K562 (cell line): Measurements from ENCODE around the gene TTL. TPM values are rescaled to one million over a fixed set of nuclear protein-coding genes. Genes with fewer than 3 reads are reported as not detected.
A peak's percentile ranks its signal among the peaks of the same experiment; 100 is the strongest.

Experiments
- ARID1B ChIP-seq: fragments of 450-650 bp; IDR thresholded peaks from 2 replicates; pipeline ENCODE4 v1.6.1; 2016; ENCODE audit warnings: antibody characterized with exemption, mild to moderate bottlenecking, inconsistent platforms
- ATF4 ChIP-seq: fragments of 450-650 bp; formaldehyde crosslinking; IDR thresholded peaks from 2 replicates; pipeline ENCODE4 v1.4.0; 2022; ENCODE audit warnings: mild to moderate bottlenecking, moderate library complexity
- CBFA2T3 ChIP-seq: fragments of 450-650 bp; IDR thresholded peaks from 2 replicates; pipeline ENCODE4 v1.6.1; 2017
- CCNT2 ChIP-seq: IDR thresholded peaks from 2 replicates; pipeline ENCODE4 v1.6.1; 2011; ENCODE audit warnings: borderline replicate concordance, low read depth, mild to moderate bottlenecking, moderate library complexity, mixed read lengths, low read length; ENCODE audit not compliant: insufficient read length; ENCODE audit errors: extremely low read depth
- DMBX1 ChIP-seq: fragments of 250-450 bp; sonication (Bioruptor Pico); IDR thresholded peaks from 2 replicates; pipeline ENCODE4 v1.8.0; 2022; ENCODE audit warnings: inconsistent platforms, mild to moderate bottlenecking, moderate library complexity, borderline replicate concordance
- FIP1L1 ChIP-seq: fragments of 200-400 bp; formaldehyde crosslinking; IDR thresholded peaks from 2 replicates; pipeline ENCODE4 v1.6.1; 2018; ENCODE audit warnings: mild to moderate bottlenecking, low read depth, low read length; ENCODE audit not compliant: poor library complexity, severe bottlenecking
- HMG20B ChIP-seq: fragments of 250-450 bp; sonication (Bioruptor Pico); IDR thresholded peaks from 2 replicates; pipeline ENCODE4 v1.5.0; 2021; ENCODE audit warnings: mild to moderate bottlenecking
- HMGN3 ChIP-seq: IDR thresholded peaks from 2 replicates; pipeline ENCODE4 v1.6.1; 2011; ENCODE audit warnings: borderline replicate concordance, low read depth, mild to moderate bottlenecking, mixed read lengths, low read length; ENCODE audit not compliant: insufficient read length; ENCODE audit errors: extremely low read depth
- ILF3 ChIP-seq: fragments of 450-650 bp; IDR thresholded peaks from 2 replicates; pipeline ENCODE4 v1.6.1; 2018; ENCODE audit warnings: antibody characterized with exemption, mild to moderate bottlenecking, moderate library complexity, borderline replicate concordance
- IRF2 ChIP-seq: sonication (generic); formaldehyde crosslinking; IDR thresholded peaks from 2 replicates; pipeline ENCODE4 v1.8.1; 2022; ENCODE audit warnings: mild to moderate bottlenecking, missing genetic modification reagents
- NFRKB ChIP-seq: fragments of 450-650 bp; IDR thresholded peaks from 2 replicates; pipeline ENCODE4 v1.6.1; 2016; ENCODE audit warnings: low read depth
- OTX1 ChIP-seq: fragments of 450-650 bp; formaldehyde crosslinking; IDR thresholded peaks from 2 replicates; pipeline ENCODE4 v1.4.0; 2022; ENCODE audit warnings: mild to moderate bottlenecking
- PHF21A ChIP-seq: fragments of 450-650 bp; IDR thresholded peaks from 2 replicates; pipeline ENCODE4 v1.6.1; 2017; ENCODE audit warnings: low read depth, borderline replicate concordance
- PRMT5 ChIP-seq: sonication (generic); formaldehyde crosslinking; IDR thresholded peaks from 2 replicates; pipeline ENCODE4 v1.5.0; 2020; ENCODE audit warnings: missing genetic modification reagents
- RBM39 ChIP-seq: fragments of 200-400 bp; formaldehyde crosslinking; optimal IDR thresholded peaks from 2 replicates; pipeline ENCODE3; 2018; ENCODE audit warnings: low read depth, low read length
- RCOR1 ChIP-seq, 2 experiments: IDR thresholded peaks; 2 replicates each; pipeline ENCODE4 v1.6.1; 2012; ENCODE audit warnings: low read depth in 2 of 2, low read length in 2 of 2, borderline replicate concordance in 1 of 2, improper control_type of control experiment in 1 of 2
- SFPQ ChIP-seq: fragments of 200-400 bp; formaldehyde crosslinking; IDR thresholded peaks from 2 replicates; pipeline ENCODE4 v1.6.1; 2017; ENCODE audit warnings: mild to moderate bottlenecking, low read depth, low read length, moderate library complexity
- SLC30A9 ChIP-seq: fragments of 250-450 bp; sonication (Bioruptor Pico); IDR thresholded peaks from 2 replicates; pipeline ENCODE4 v1.8.0; 2022; ENCODE audit warnings: mild to moderate bottlenecking, moderate library complexity
- STAT6 ChIP-seq: sonication (generic); formaldehyde crosslinking; IDR thresholded peaks from 2 replicates; pipeline ENCODE4 v1.8.1; 2023; ENCODE audit warnings: mild to moderate bottlenecking, missing genetic modification reagents
- TARDBP ChIP-seq: fragments of 450-650 bp; IDR thresholded peaks from 2 replicates; pipeline ENCODE4 v1.6.1; 2016
- ZNF134 ChIP-seq: fragments of 250-450 bp; sonication (Bioruptor Pico); conservative IDR thresholded peaks from 2 replicates; pipeline ENCODE4 v1.4.0; 2020
- ZNF174 ChIP-seq: fragments of 250-450 bp; sonication (Bioruptor Pico); IDR thresholded peaks from 2 replicates; pipeline ENCODE4 v1.4.0; 2020; ENCODE audit warnings: mild to moderate bottlenecking
- ZNF347 ChIP-seq: fragments of 450-650 bp; formaldehyde crosslinking; IDR thresholded peaks from 2 replicates; pipeline ENCODE4 v1.4.0; 2020; ENCODE audit warnings: low read depth, mild to moderate bottlenecking, moderate library complexity
- ZNF431 ChIP-seq: sonication (generic); formaldehyde crosslinking; IDR thresholded peaks from 2 replicates; pipeline ENCODE4 v1.8.0; 2022; ENCODE audit warnings: mild to moderate bottlenecking, missing genetic modification reagents
- polyA plus RNA-seq, 8 experiments: library from polyadenylated mRNA; depleted of rRNA in 4 of 8; stranded (reverse) in 5 of 8; unstranded in 3 of 8; fragments of >200 nt; fragmentation: Nextera tagmentation in 2 of 8; fragmentation: Illumina TruSeq in 1 of 8; extraction: Ambion mirVana in 2 of 8; extraction: Trizol in 1 of 8; gene quantifications; 2 replicates each; pipeline versions ENCODE4 v1.2.1 to v1.2.3, GENCODE V29; 2011 to 2014; ENCODE audit warnings: inconsistent platforms in 1 of 8, missing spikeins in 1 of 8
- total RNA-seq, 7 experiments: library from RNA; depleted of rRNA in 6 of 7; stranded (reverse); fragments of >200 nt in 6 of 7; fragmentation: Illumina TruSeq in 2 of 7; extraction: Trizol in 2 of 7; gene quantifications; 2 replicates each; pipeline versions ENCODE4 v1.2.1 to v1.2.3, GENCODE V29; 2011 to 2021; ENCODE audit warnings: low replicate concordance in 1 of 7

TTL gene
- total and polyA plus RNA-seq, 9 of the 15 experiments (the other 6 are each of a cell fraction or from before 2014, with no cell fraction given) = 9.4 to 54.4 (median 34.9) TPM

GRCh38 chr2:112541315-112542122 is 59.6 kb downstream of the TTL start (continued):
- TF ChIP-seq STAT6 (no peak), SLC30A9 (no peak), IRF2 (CRISPR knock-in tag) (no peak), ZNF134 (CRISPR knock-in tag) (no peak), ZNF347 (CRISPR knock-in tag) (no peak), FIP1L1 (no peak), ZNF174 (no peak), PHF21A (no peak), CBFA2T3 (no peak), SFPQ (no peak), ARID1B (no peak; the same call in 1 of the 2 replicates), NFRKB (0 out of 2 replicates have a peak, but pooled peaks have one; percentile 65), DMBX1 (CRISPR knock-in tag) (no peak), CCNT2 (no peak), OTX1 (CRISPR knock-in tag) (no peak), RBM39 (no peak), ZNF431 (CRISPR knock-in tag) (no peak; the same call in 1 of the 2 replicates), ILF3 (no peak), HMG20B (CRISPR knock-in tag) (no peak), RCOR1 (IDR thresholded peaks at IDR 0.05; ENCODE audit: borderline replicate concordance in 1 of 2, low read depth in 2 of 2, low read length in 2 of 2) (peak in 1 of 2 experiments; percentile 8; a peak in 1 of 4 replicates), PRMT5 (no peak), TARDBP (no peak), ATF4 (CRISPR knock-in tag) (no peak), HMGN3 (no peak)
